ENCODE data around the gene M1AP.

Gene M1AP

GRCh38 chr2:74526649-74527230, 121.4 kb downstream of the M1AP start:
- no peak overlapping the region for H3K4me3 ChIP-seq
- H3K27ac ChIP-seq, result no peak overlapping the region
- TF ChIP-seq CTCF (IDR thresholded peaks at IDR 0.05), result no peak
- DNase-seq (ENCODE audit: low spot score), result no peak

GRCh38 chr2:74525717-74526648, 122.1 kb downstream of the M1AP start, which contains the start of gene DQX1:
DQX1 (minus strand) TSS chr2:74526231; CDS start chr2:74525729, 502 bp downstream.
- Histone ChIP-seq H3K4me3 (no peak within 1 kb of the TSS), H3K27ac (no peak within 1 kb of the TSS)
- no peak for DNase-seq (ENCODE audit: low spot score)
- TF ChIP-seq CTCF (IDR thresholded peaks at IDR 0.05), result no peak

GRCh38 chr2:74524955-74525716, 123.0 kb downstream of the M1AP start:
- Histone ChIP-seq H3K4me3 (no peak overlapping the region), H3K27ac (no peak overlapping the region)
- DNase-seq (ENCODE audit: low spot score), result no peak
- no peak for TF ChIP-seq CTCF (IDR thresholded peaks at IDR 0.05)

- no peak for TF ChIP-seq CTCF (IDR thresholded peaks at IDR 0.05)
- no peak overlapping the region for H3K4me3 ChIP-seq
- H3K27ac ChIP-seq, result no peak overlapping the region
- no peak for DNase-seq (ENCODE audit: low spot score)
Measured at GRCh38 chr2:74524005-74524404, 124.1 kb downstream of the M1AP start.

- Histone ChIP-seq H3K4me3 (no peak overlapping the region), H3K27ac (no peak overlapping the region)
- TF ChIP-seq CTCF (IDR thresholded peaks at IDR 0.05), result no peak
- DNase-seq (ENCODE audit: low spot score), result no peak
Measured at GRCh38 chr2:74522516-74522915, 125.6 kb downstream of the M1AP start.

GRCh38 chr2:74516650-74517049, 131.5 kb downstream of the M1AP start:
- Histone ChIP-seq H3K27ac (no peak overlapping the region), H3K4me3 (peak overlapping the region; percentile 62)
- DNase-seq (ENCODE audit: low spot score), result no peak
- no peak for TF ChIP-seq CTCF (IDR thresholded peaks at IDR 0.05)

Data from coronary artery (tissue), 2 donors.